DOHH2 (cell line): ENCODE measurements around the gene CYB561.

Experiments used
- CTCF ChIP-seq: fragments of 200-600 bp; sonication (generic); IDR thresholded peaks from one replicate; pipeline ENCODE4 v1.5.1; 2014; ENCODE audit warnings: antibody characterized with exemption, mild to moderate bottlenecking, low read depth, low read length; ENCODE audit not compliant: poor library complexity, severe bottlenecking
- EZH2phosphoT487 ChIP-seq: fragments of 200-600 bp; sonication (generic); IDR thresholded peaks from 2 replicates; pipeline ENCODE4 v1.6.1; 2017; ENCODE audit warnings: borderline replicate concordance, mild to moderate bottlenecking, antibody characterized with exemption, low read length, moderate library complexity, mixed read lengths

DNA sequence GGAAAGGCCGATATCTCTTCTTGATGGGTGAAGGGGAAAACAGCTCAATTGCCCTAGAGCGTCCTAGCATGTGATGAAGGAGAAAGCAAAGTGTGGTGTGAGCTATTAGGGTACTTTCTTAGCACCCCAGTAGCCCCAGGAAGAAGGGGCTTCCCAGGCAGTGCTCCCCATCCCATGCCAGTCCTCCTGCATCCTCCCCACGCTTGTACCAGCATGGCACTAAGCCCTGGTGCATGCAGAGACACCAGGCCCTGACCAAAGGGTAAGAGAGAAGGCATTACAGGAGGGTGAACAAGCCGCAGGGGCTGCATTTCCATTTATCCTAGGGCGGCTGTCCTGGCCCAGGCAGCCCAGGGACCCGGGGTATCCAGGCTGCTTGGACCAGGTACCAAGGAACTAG is 3.1 kb downstream of the CYB561 start:
- TF ChIP-seq CTCF (no peak), EZH2phosphoT487 (no peak)
